Middle frontal gyrus (tissue), 1 donor: ENCODE data around the gene SERAC1.
A peak's percentile ranks its signal among the peaks of the same experiment; 100 is the strongest.

Experiments used
- DNase-seq: peaks from one replicate; pipeline ENCODE4 v3.0.0-alpha.2; 2015; ENCODE audit warnings: low spot score; ENCODE audit errors: extremely low spot score

Gene SERAC1

GRCh38 chr6:158060455-158061360 is 107.4 kb downstream of the SERAC1 start:
- peak; percentile 65 for DNase-seq
